Heart right ventricle (tissue), 16 donors: ENCODE data around the gene CHAD. TPM values are rescaled to one million over a fixed set of nuclear protein-coding genes. Genes with fewer than 3 reads are reported as not detected.
"Not testable (repeated sequence)": the region's sequence is repeated elsewhere in the genome, so short reads cannot be mapped to it uniquely, and the experiment has no call there.

Source experiments
- ATAC-seq, 8 donors: fragments of 200-7000 bp; cut with Tn5 transposase; one replicate each; pipeline ENCODE4 v1.9.1; 2020; ENCODE audit warnings: mild to moderate bottlenecking in 8 of 8, moderate library complexity in 8 of 8, moderate number of reproducible peaks in 1 of 8
- DNase-seq, 2 donors: peaks; one replicate each; pipeline ENCODE4 v3.0.0-alpha.2; 2020
- H3K27ac ChIP-seq, 10 donors: fragments of 200-600 bp; sonication (generic) in 2 of 10; one replicate each; pipeline versions ENCODE4 v1.5.0 to v1.8.0; 2020 to 2022; ENCODE audit warnings: mild to moderate bottlenecking in 3 of 10
- H3K27me3 ChIP-seq, 7 donors: fragments of 200-600 bp; one replicate each; pipeline ENCODE4 v1.8.0; 2021 to 2022; ENCODE audit warnings: mild to moderate bottlenecking in 2 of 7
- H3K36me3 ChIP-seq, 9 donors: fragments of 200-600 bp; sonication (generic) in 1 of 9; one replicate each; pipeline versions ENCODE4 v1.5.0 to v1.8.0; 2020 to 2022; ENCODE audit warnings: mild to moderate bottlenecking in 2 of 9
- H3K4me1 ChIP-seq, 9 donors: fragments of 200-600 bp; sonication (generic) in 1 of 9; one replicate each; pipeline versions ENCODE4 v1.5.0 to v1.8.0; 2020 to 2022; ENCODE audit warnings: mild to moderate bottlenecking in 4 of 9
- H3K4me3 ChIP-seq, 10 donors: fragments of 200-600 bp; sonication (generic) in 2 of 10; one replicate each; pipeline versions ENCODE4 v1.5.0 to v1.8.0; 2020 to 2022; ENCODE audit warnings: mild to moderate bottlenecking in 7 of 10, moderate library complexity in 2 of 10
- H3K9me3 ChIP-seq, 11 donors: fragments of 200-600 bp in 10 of 11; sonication (generic) in 2 of 11; one replicate each; pipeline versions ENCODE4 v1.5.0 to v1.8.0; 2013 to 2022; ENCODE audit warnings: mild to moderate bottlenecking in 2 of 11, control low read depth in 1 of 11, moderate library complexity in 1 of 11
- WGBS, 2 donors: extraction: QIAGEN DNeasy Blood & Tissue Kit; methylation state at CpG; one replicate each; pipeline ENCODE4 v1.1.7; 2013; ENCODE audit warnings: inconsistent platforms in 1 of 2; 5-methylcytosine and 5-hydroxymethylcytosine counted together
- intact Hi-C, 10 donors: fragments of 100-400 bp; cut with DNase I; formaldehyde crosslinking; loops; one replicate each; pipeline versions ENCODE4 v1.11.1 to v1.14.2; 2022
- polyA plus RNA-seq, 2 donors: library from polyadenylated mRNA; stranded (reverse); fragments of 200-250 nt; gene quantifications; one replicate each; pipeline ENCODE4 v1.2.3, GENCODE V29; 2013
- total RNA-seq, 10 donors: library from RNA; stranded (reverse); fragmentation: NEBNext Ultra II Directional in 3 of 10; extraction: Animal tissue kit (Norgen Biotek cat#: 25700) in 3 of 10; gene quantifications; one replicate each; pipeline versions ENCODE4 v1.2.1 to v1.2.4, GENCODE V29; 2021 to 2023
- TF ChIP-seq, protein P1 (sequence below), 9 donors: fragments of 200-600 bp; sonication (generic) in 2 of 9; IDR thresholded peaks; one replicate each; pipeline versions ENCODE4 v1.5.0 to v1.8.0; 2021 to 2022; ENCODE audit warnings: antibody characterized with exemption in 9 of 9, mild to moderate bottlenecking in 5 of 9, moderate library complexity in 1 of 9
- donor health status: Arrhythmogenic right ventricular cardiomyopathy.
- donor health status: ischemic (EF 13 %, LVEDD 7.1; RV severe dilation, severe dysfunction).
- donor health status: healthy with polysubstance abuse.
- donor health status: DM: no; HTN: yes; CAD: no.
- donor health status: DM: no; HTN: no; CAD: no.
- donor health status: ischemic (EF 25% LVEDD 6.9; RV normal size, moderate dysfunction).
- donor health status: ischemic (EF 25% LVEDD 5.7; RV mildly dilated, moderate dysfunction).
- donor health status: healthy.
- donor health status: DM: yes; HTN: yes; CAD: no.
- donor health status: Ischemic cardiomyopathy.
- donor health status: ischemic (EF 35%, LVEDD 5.7; RV mildly dilated, moderate dysfunction).
- donor health status: nonischemic (EF 11% LVEDD 7.7; RV severe dilation, severe dysfunction).
- donor health status: DM: yes; HTN: yes; CAD: no.
- donor health status: PGD.
- donor health status: ischemic (EF 29% LVEDD 5.4; RV normal size, mild dysfunction).
- donor health status: nonischemic (EF 23%, LVEDD 6.1; RV moderate dilation, normal function).

The CHAD gene
- total and polyA plus RNA-seq, 12 donors, result 0.13 to 0.74 (median 0.32) TPM; not detected in 8

- H3K36me3 ChIP-seq, result peaks cover 0 to 24% (median 0%) of the 10 kb centered on the region in 9 donors
- no peaks in the 10 kb centered on the region for H3K9me3 ChIP-seq
- peak overlapping the region in 8 of 10 donors; percentile 66 to 89 (median 82) for H3K4me3 ChIP-seq
- H3K27me3 ChIP-seq, result peaks cover 0 to 6% (median 0%) of the 10 kb centered on the region in 7 donors
- no peak for ATAC-seq
- TF ChIP-seq, protein P1, sequence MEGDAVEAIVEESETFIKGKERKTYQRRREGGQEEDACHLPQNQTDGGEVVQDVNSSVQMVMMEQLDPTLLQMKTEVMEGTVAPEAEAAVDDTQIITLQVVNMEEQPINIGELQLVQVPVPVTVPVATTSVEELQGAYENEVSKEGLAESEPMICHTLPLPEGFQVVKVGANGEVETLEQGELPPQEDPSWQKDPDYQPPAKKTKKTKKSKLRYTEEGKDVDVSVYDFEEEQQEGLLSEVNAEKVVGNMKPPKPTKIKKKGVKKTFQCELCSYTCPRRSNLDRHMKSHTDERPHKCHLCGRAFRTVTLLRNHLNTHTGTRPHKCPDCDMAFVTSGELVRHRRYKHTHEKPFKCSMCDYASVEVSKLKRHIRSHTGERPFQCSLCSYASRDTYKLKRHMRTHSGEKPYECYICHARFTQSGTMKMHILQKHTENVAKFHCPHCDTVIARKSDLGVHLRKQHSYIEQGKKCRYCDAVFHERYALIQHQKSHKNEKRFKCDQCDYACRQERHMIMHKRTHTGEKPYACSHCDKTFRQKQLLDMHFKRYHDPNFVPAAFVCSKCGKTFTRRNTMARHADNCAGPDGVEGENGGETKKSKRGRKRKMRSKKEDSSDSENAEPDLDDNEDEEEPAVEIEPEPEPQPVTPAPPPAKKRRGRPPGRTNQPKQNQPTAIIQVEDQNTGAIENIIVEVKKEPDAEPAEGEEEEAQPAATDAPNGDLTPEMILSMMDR (IDR thresholded peaks at IDR 0.05), result no peak
- peaks cover 2 to 46% (median 31%) of the 10 kb centered on the region in 9 donors for H3K4me1 ChIP-seq
- DNase-seq, result no peak
- 79 to 82% methylated on average over 7 of the region's 7 CpGs for WGBS, 2 donors
- intact Hi-C loops, result loop anchor here in 3 of 10 donors (5.0 to 10.0 kb wide), 3 partner anchors 51 to 217 kb away; partner anchors contain the start of gene ACSF2 (in 1 of the 3)
- H3K27ac ChIP-seq, result peak overlapping the region; percentile 74 to 96 (median 91)
These were observed 9.3 kb upstream of the CHAD start for GRCh38 chr17:50477976-50478375.

GRCh38 chr17:50476545-50477315 lies 8.1 kb upstream of the CHAD start:
- H3K27ac ChIP-seq, result no peak overlapping the region
- intact Hi-C loops, result loop anchor here in 3 of 10 donors (5.0 to 10.0 kb wide), 3 partner anchors 49 to 218 kb away; partner anchors contain the start of gene ACSF2 (in 1 of the 3)
- no peaks in the 10 kb centered on the region for H3K9me3 ChIP-seq
- peaks cover 0 to 6% (median 0%) of the 10 kb centered on the region in 7 donors for H3K27me3 ChIP-seq
- H3K4me1 ChIP-seq, result peaks cover 0 to 33% (median 24%) of the 10 kb centered on the region in 9 donors
- 77 to 83% methylated on average over 18 of the region's 18 CpGs for WGBS, 2 donors
- TF ChIP-seq, protein P1 (IDR thresholded peaks at IDR 0.05), result no peak
- DNase-seq (no peak), ATAC-seq (no peak)
- H3K36me3 ChIP-seq, result peaks cover 0 to 17% (median 0%) of the 10 kb centered on the region in 9 donors
- H3K4me3 ChIP-seq, result no peak overlapping the region

DNA sequence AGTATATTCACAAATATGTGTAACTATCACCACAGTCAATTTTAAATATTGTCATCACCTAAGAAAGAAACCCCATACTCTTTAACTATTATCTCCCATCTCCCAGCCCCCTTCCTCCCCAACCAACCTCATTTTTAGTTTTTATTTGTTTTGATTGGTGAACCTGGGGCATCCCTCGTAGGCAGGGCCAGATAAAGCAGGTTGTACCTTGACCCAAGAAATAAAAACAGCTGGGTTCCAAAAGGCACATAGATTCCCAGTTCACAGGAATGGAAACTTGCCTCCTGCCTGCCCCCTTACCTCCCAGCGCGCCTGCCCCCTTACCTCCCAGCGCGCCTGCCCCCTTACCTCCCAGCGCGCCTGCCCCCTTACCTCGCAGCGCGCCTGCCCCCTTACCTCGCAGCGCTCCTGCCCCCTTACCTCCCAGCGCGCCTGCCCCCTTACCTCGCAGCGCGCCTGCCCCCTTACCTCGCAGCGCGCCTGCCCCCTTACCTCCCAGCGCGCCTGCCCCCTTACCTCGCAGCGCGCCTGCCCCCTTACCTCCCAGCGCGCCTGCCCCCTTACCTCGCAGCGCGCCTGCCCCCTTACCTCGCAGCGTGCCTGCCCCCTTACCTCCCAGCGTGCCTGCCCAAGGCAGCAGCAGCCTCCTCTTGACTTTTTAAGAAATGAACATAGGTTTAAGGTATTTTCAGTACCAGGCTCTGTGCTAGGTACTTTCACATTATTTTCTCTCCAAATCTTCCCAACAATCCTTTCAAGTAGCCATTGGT lies 7.3 kb upstream of the CHAD start:
- not testable (repeated sequence) for ATAC-seq, H3K9me3 ChIP-seq, H3K27me3 ChIP-seq, H3K27ac ChIP-seq, DNase-seq, H3K4me3 ChIP-seq
- intact Hi-C loops, result loop anchor here in 3 of 10 donors (5.0 to 10.0 kb wide), 3 partner anchors 49 to 219 kb away; partner anchors contain the start of gene ACSF2 (in 1 of the 3)
- 21 to 23% methylated on average over 24 of the region's 33 CpGs for WGBS, 2 donors
- Histone ChIP-seq H3K4me1 (peaks cover 0 to 28% (median 23%) of the 10 kb centered on the region in 9 donors), H3K36me3 (peaks cover 0 to 13% (median 0%) of the 10 kb centered on the region in 9 donors)

DNA sequence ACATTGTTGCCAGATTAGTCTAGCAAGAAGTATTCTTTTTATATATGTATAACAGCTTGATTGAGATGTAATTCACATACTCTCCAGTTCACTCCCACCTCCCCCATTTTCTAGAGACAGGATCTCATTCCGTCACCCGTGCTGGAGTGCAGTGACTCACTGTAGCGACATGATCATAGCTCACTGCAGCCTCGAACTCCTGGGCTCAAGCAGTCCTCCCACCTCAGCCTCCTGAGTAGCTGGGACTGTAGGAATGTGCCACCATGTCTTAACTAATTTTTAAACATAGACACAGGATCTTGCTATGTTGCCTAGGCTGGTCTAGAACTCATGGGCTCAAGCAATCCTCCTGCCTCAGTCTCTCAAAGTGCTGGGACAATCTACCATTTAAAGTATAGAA lies 6.7 kb upstream of the CHAD start:
- TF ChIP-seq, protein P1 (IDR thresholded peaks at IDR 0.05), result no peak
- H3K4me3 ChIP-seq, result no peak overlapping the region
- ATAC-seq, result no peak
- no peak overlapping the region for H3K27ac ChIP-seq
- H3K27me3 ChIP-seq, result peaks cover 0 to 6% (median 0%) of the 10 kb centered on the region in 7 donors
- intact Hi-C loops, result loop anchor here in 3 of 10 donors (5.0 to 10.0 kb wide), 3 partner anchors 48 to 219 kb away; partner anchors contain the start of gene ACSF2 (in 1 of the 3)
- WGBS, 2 donors, result 82 to 91% methylated on average over 4 of the region's 4 CpGs
- DNase-seq, result no peak
- H3K9me3 ChIP-seq, result no peaks in the 10 kb centered on the region
- H3K4me1 ChIP-seq, result peaks cover 0 to 23% (median 19%) of the 10 kb centered on the region in 9 donors
- H3K36me3 ChIP-seq, result peaks cover 0 to 15% (median 0%) of the 10 kb centered on the region in 9 donors
